GM18511 (cell line): ENCODE data around the gene PRKAR1B.
A peak's percentile ranks its signal among the peaks of the same experiment; 100 is the strongest.

Source experiments
- ATAC-seq: cut with Tn5 transposase; IDR thresholded peaks from one replicate; pipeline ENCODE4 v1.9.1; 2021; ENCODE audit warnings: mild to moderate bottlenecking, moderate library complexity; ENCODE audit not compliant: unreplicated experiment

The PRKAR1B gene

GRCh38 chr7:607938-608337 is 119.1 kb downstream of the PRKAR1B start:
- ATAC-seq: no peak

GRCh38 chr7:605661-606450 is 121.2 kb downstream of the PRKAR1B start:
- ATAC-seq: no peak

GRCh38 chr7:604884-605531 is 122.1 kb downstream of the PRKAR1B start:
- ATAC-seq: no peak

- peak; percentile 80 for ATAC-seq
Measured at GRCh38 chr7:604001-604883, 122.8 kb downstream of the PRKAR1B start.

- no peak for ATAC-seq
Measured at GRCh38 chr7:603152-603951, 123.7 kb downstream of the PRKAR1B start.

- ATAC-seq: no peak
Measured at GRCh38 chr7:602341-603141, 124.5 kb downstream of the PRKAR1B start.

GRCh38 chr7:601595-602340 is 125.3 kb downstream of the PRKAR1B start:
- ATAC-seq: peak; percentile 62

GRCh38 chr7:601036-601594 is 126.0 kb downstream of the PRKAR1B start:
- no peak for ATAC-seq

- no peak for ATAC-seq
Measured at GRCh38 chr7:600149-601035, 126.7 kb downstream of the PRKAR1B start.

- ATAC-seq: no peak
Measured at GRCh38 chr7:598899-599298, 128.2 kb downstream of the PRKAR1B start.

GRCh38 chr7:597348-598178 is 129.5 kb downstream of the PRKAR1B start:
- no peak for ATAC-seq

GRCh38 chr7:596819-597182 is 130.3 kb downstream of the PRKAR1B start:
- ATAC-seq: no peak

- ATAC-seq: no peak
Measured at GRCh38 chr7:596071-596818, 130.8 kb downstream of the PRKAR1B start.

- no peak for ATAC-seq
Measured at GRCh38 chr7:595621-596010, 131.5 kb downstream of the PRKAR1B start.

GRCh38 chr7:594920-595620 is 132.0 kb downstream of the PRKAR1B start:
- ATAC-seq: no peak
